Loucy (cell line): ENCODE measurements around the gene ZKSCAN3.

Experiments
- H2AFZ ChIP-seq: fragments of 200-600 bp; sonication (generic); 2 replicates; pipeline ENCODE4 v1.6.0; 2016; ENCODE audit warnings: antibody characterized with exemption, mild to moderate bottlenecking, low read length, moderate library complexity
- H3F3A ChIP-seq: fragments of 200-600 bp; 2 replicates; pipeline ENCODE4 v1.6.0; 2016; ENCODE audit warnings: antibody characterized with exemption, low read depth, mild to moderate bottlenecking
- H3K27me3 ChIP-seq: fragments of 200-600 bp; sonication (generic); 2 replicates; pipeline ENCODE4 v1.6.1; 2014; ENCODE audit warnings: low read length, mild to moderate bottlenecking; ENCODE audit not compliant: insufficient read depth, poor library complexity, severe bottlenecking
- H3K36me3 ChIP-seq: fragments of 200-600 bp; sonication (generic); 2 replicates; pipeline ENCODE4 v1.6.1; 2016; ENCODE audit warnings: low read length; ENCODE audit not compliant: insufficient read depth
- H3K4me1 ChIP-seq: fragments of 200-600 bp; sonication (generic); 2 replicates; pipeline ENCODE4 v1.5.1; 2014; ENCODE audit warnings: low read length, mild to moderate bottlenecking; ENCODE audit not compliant: insufficient read depth, poor library complexity, severe bottlenecking
- H3K4me2 ChIP-seq: fragments of 200-600 bp; sonication (generic); 2 replicates; pipeline ENCODE4 v1.6.0; 2014; ENCODE audit warnings: antibody characterized with exemption, low read length, low read depth, mild to moderate bottlenecking; ENCODE audit not compliant: poor library complexity, severe bottlenecking
- H3K4me3 ChIP-seq: fragments of 200-600 bp; sonication (generic); 2 replicates; pipeline ENCODE4 v1.5.1; 2014; ENCODE audit warnings: low read length, mild to moderate bottlenecking, mixed read lengths; ENCODE audit not compliant: poor library complexity, severe bottlenecking
- H3K79me2 ChIP-seq: fragments of 200-600 bp; sonication (generic); 2 replicates; pipeline ENCODE4 v1.6.1; 2014; ENCODE audit warnings: low read length; ENCODE audit not compliant: insufficient read depth
- H3K9ac ChIP-seq: fragments of 200-600 bp; sonication (generic); 2 replicates; pipeline ENCODE4 v1.6.0; 2014; ENCODE audit warnings: mild to moderate bottlenecking, low read depth, low read length, moderate library complexity; ENCODE audit not compliant: poor library complexity, severe bottlenecking
- H3K9me2 ChIP-seq: fragments of 200-600 bp; sonication (generic); replicated peaks from 2 replicates; pipeline ENCODE4 v1.6.1; 2016; ENCODE audit warnings: low read depth, low read length, mixed read lengths
- H3K9me3 ChIP-seq: fragments of 200-600 bp; sonication (generic); 2 replicates; pipeline ENCODE4 v1.6.1; 2014; ENCODE audit warnings: mild to moderate bottlenecking, antibody characterized with exemption, low read length, low read depth; ENCODE audit not compliant: insufficient read depth
- H4K20me1 ChIP-seq: fragments of 200-600 bp; sonication (generic); 2 replicates; pipeline ENCODE4 v1.6.0; 2014; ENCODE audit warnings: antibody characterized with exemption, low read length, mild to moderate bottlenecking; ENCODE audit not compliant: insufficient read depth, poor library complexity, severe bottlenecking
- EZH2phosphoT487 ChIP-seq: fragments of 200-600 bp; IDR thresholded peaks from 2 replicates; pipeline ENCODE4 v1.6.1; 2018; ENCODE audit warnings: antibody characterized with exemption, mild to moderate bottlenecking, moderate library complexity, borderline replicate concordance
- TF ChIP-seq, protein P1 (sequence below): fragments of 200-600 bp; sonication (generic); conservative IDR thresholded peaks from 2 replicates; pipeline ENCODE4 v1.5.1; 2014; ENCODE audit warnings: mild to moderate bottlenecking, antibody characterized with exemption, low read length

Gene ZKSCAN3

DNA sequence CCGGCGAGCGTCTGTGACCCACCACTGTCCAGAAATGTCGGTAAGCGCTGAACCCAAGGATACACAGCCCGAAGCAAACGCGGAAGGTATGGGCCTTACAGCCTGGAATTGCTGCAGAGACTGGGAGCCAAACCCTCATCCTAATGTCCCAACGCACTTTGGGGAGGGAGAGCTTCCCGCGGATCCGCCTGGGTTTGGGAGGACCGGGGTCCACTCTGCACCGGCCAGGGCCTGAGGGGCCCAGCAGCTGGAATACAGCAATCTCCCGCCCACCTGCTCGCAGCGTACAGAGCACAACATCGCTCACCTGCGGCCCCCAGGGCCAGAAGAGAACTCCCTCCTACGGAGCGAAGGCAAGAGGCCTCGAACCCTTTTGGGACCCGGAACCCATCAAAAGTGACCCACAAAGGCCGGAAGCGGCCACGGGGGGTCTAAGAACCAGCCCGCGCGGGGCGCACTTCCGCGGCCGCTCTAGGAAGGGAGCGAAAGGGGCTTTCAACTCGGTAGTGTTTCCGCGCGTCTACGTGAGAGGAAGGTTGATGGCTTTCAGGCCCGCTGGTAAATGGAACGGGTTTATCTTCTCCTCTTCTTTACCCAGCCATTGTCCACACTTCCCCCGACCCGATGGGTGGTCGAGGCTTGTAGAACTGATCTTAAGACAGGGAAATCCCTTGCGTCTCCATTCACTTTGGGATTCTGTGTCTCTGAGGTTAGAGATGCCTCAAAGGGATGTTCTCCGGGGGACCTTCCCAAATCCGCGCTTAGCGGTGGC is 49.8 kb downstream of the ZKSCAN3 start, which contains the start of gene ZSCAN12:
ZSCAN12 (minus strand) TSS at position 398 of the 772 bp plus-strand sequence. CDS start 1,342 bp downstream, outside the sequence.
- H2AFZ ChIP-seq = no peak within 1 kb of the TSS

DNA sequence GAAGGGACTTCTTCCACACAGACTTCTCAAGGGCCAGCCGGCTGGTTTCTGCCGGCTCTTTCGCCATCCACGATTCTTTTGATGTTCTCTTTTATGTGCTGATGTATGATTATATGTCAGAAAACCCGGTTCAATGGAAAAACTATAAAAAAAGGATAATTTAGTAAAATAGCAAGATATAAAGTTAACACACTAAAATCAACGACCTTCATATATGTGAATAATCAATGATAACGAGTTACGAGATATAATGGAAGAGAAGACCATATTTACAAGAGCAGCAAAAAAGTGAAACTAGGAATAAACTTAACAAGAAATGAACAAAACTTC is 50.3 kb downstream of the ZKSCAN3 start:
- no peaks in the 10 kb centered on the region for H3K27me3 ChIP-seq
- no peak overlapping the region for H3K4me2 ChIP-seq
- H4K20me1 ChIP-seq = no peaks in the 10 kb centered on the region
- no peaks in the 10 kb centered on the region for H3K36me3 ChIP-seq
- TF ChIP-seq, protein P1, sequence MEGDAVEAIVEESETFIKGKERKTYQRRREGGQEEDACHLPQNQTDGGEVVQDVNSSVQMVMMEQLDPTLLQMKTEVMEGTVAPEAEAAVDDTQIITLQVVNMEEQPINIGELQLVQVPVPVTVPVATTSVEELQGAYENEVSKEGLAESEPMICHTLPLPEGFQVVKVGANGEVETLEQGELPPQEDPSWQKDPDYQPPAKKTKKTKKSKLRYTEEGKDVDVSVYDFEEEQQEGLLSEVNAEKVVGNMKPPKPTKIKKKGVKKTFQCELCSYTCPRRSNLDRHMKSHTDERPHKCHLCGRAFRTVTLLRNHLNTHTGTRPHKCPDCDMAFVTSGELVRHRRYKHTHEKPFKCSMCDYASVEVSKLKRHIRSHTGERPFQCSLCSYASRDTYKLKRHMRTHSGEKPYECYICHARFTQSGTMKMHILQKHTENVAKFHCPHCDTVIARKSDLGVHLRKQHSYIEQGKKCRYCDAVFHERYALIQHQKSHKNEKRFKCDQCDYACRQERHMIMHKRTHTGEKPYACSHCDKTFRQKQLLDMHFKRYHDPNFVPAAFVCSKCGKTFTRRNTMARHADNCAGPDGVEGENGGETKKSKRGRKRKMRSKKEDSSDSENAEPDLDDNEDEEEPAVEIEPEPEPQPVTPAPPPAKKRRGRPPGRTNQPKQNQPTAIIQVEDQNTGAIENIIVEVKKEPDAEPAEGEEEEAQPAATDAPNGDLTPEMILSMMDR = no peak
- TF ChIP-seq EZH2phosphoT487 = no peak
- H3K79me2 ChIP-seq = no peaks in the 10 kb centered on the region
- H3K4me3 ChIP-seq = no peak overlapping the region
- no peaks in the 10 kb centered on the region for H3K4me1 ChIP-seq
- no peaks in the 10 kb centered on the region for H3F3A ChIP-seq
- H3K9me2 ChIP-seq = no peaks in the 10 kb centered on the region; the same call in 1 of the 2 replicates
- no peak overlapping the region for H2AFZ ChIP-seq
- no peak overlapping the region for H3K9ac ChIP-seq
- no peaks in the 10 kb centered on the region for H3K9me3 ChIP-seq

More for the DNA sequence above, 49.8 kb downstream of the ZKSCAN3 start, which contains the start of gene ZSCAN12:
- Histone ChIP-seq H3K36me3 (no peaks in the 10 kb centered on the region), H3K4me2 (no peak within 1 kb of the TSS), H3K9me2 (no peaks in the 10 kb centered on the region; the same call in 1 of the 2 replicates), H3K4me3 (no peak within 1 kb of the TSS), H3K79me2 (no peaks in the 10 kb centered on the region), H3K9me3 (no peaks in the 10 kb centered on the region), H3K27me3 (no peaks in the 10 kb centered on the region), H3K4me1 (no peaks in the 10 kb centered on the region), H3K9ac (no peak within 1 kb of the TSS), H3F3A (no peaks in the 10 kb centered on the region), H4K20me1 (no peaks in the 10 kb centered on the region)
- TF ChIP-seq, protein P1 = no peak
- no peak for TF ChIP-seq EZH2phosphoT487

DNA sequence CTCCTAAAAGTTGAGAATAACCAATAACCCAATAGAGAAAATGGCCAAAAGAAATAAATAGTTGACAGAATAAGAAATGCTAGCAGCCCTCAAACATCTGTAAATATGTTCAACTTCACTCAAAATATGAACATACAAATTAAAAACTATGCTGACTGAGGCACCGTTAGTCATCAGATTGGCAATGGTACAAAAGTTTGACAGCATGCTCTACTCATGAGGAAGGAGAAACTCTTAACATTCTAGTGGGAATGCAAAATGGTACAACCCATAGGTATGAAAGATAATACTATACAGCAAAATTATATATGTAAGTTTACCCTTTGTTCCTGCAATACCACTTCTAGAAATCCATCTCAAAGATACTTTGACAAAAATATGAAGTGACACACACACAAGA is 51.4 kb downstream of the ZKSCAN3 start:
- Histone ChIP-seq H3K4me2 (no peak overlapping the region), H4K20me1 (no peaks in the 10 kb centered on the region), H3F3A (no peaks in the 10 kb centered on the region), H3K36me3 (no peaks in the 10 kb centered on the region), H3K79me2 (no peaks in the 10 kb centered on the region), H3K27me3 (no peaks in the 10 kb centered on the region), H3K9ac (no peak overlapping the region), H3K4me1 (no peaks in the 10 kb centered on the region), H3K9me3 (no peaks in the 10 kb centered on the region), H3K9me2 (no peaks in the 10 kb centered on the region; the same call in 1 of the 2 replicates), H3K4me3 (no peak overlapping the region), H2AFZ (no peak overlapping the region)
- TF ChIP-seq, protein P1 = no peak
- TF ChIP-seq EZH2phosphoT487 = no peak
